GM12878 (cell line): ENCODE measurements around the gene CTNNBIP1. TPM values are rescaled to one million over a fixed set of nuclear protein-coding genes. Genes with fewer than 3 reads are reported as not detected.

Source experiments
- ATAC-seq: fragments of 200-7000 bp; cut with Tn5 transposase; 3 replicates; pipeline ENCODE4 v1.9.1; 2020; ENCODE audit warnings: mild to moderate bottlenecking, moderate library complexity
- BruUV-seq: library from RNA; stranded (reverse); fragments of 400-500 nt; replicated peaks from 2 replicates; lab custom pipeline; 2021; lab: Mats Ljungman, UMichigan
- CTCF ChIA-PET: fragments of 300-600 bp; sonication (Branson Sonifier 250); formaldehyde crosslinking; extraction: SDS; loops from one replicate; lab custom pipeline; 2021; ENCODE audit warnings: inconsistent platforms; lab: Yijun Ruan, JAX
- POLR2A ChIA-PET: fragments of 350-600 bp; formaldehyde crosslinking; extraction: SDS; loops from one replicate; lab custom pipeline; 2021; ENCODE audit warnings: inconsistent platforms; lab: Charles Lee
- RAD21 ChIA-PET: fragments of 300-600 bp; sonication (Branson Sonifier 250); formaldehyde crosslinking; loops from one replicate; lab custom pipeline; 2023; ENCODE audit warnings: antibody characterized with exemption; ENCODE audit not compliant: unreplicated experiment; lab: Charles Lee
- SMC1A ChIA-PET: fragments of 300-600 bp; sonication (Branson Sonifier 250); formaldehyde crosslinking; loops from one replicate; lab custom pipeline; 2023; ENCODE audit not compliant: unreplicated experiment, uncharacterized antibody; lab: Charles Lee
- DNase-seq: peaks from one replicate; pipeline ENCODE4 v3.0.0-alpha.2; 2011; ENCODE audit warnings: low read depth, low spot score
- FAIRE-seq: peaks from 3 replicates; lab custom pipeline; 2011; peaks lifted over from hg19 to GRCh38; lab: Jason Lieb, UNC
- H2AFZ ChIP-seq: 2 replicates; pipeline ENCODE4 v1.6.0; 2011; ENCODE audit warnings: low read depth, low read length, control low read depth; ENCODE audit not compliant: control insufficient read depth
- H3K27ac ChIP-seq: 2 replicates; pipeline ENCODE4 v1.5.1; 2011; ENCODE audit warnings: control low read depth; ENCODE audit not compliant: control insufficient read depth, insufficient read depth
- H3K27me3 ChIP-seq, 2 experiments: replicated peaks in 1 of 2; 2 replicates each; pipeline versions ENCODE4 v1.6.0 to v1.6.1; 2011; ENCODE audit warnings: low read length in 1 of 2; ENCODE audit not compliant: control insufficient read depth in 2 of 2, insufficient read depth in 2 of 2
- H3K36me3 ChIP-seq, 2 experiments: 2 replicates each; pipeline ENCODE4 v1.5.1; 2011; ENCODE audit warnings: low read length in 1 of 2; ENCODE audit not compliant: control insufficient read depth in 2 of 2, insufficient read depth in 2 of 2
- H3K4me1 ChIP-seq: 2 replicates; pipeline ENCODE4 v1.6.1; 2011; ENCODE audit warnings: mild to moderate bottlenecking, low read length, moderate library complexity, mixed read lengths; ENCODE audit not compliant: control insufficient read depth, insufficient read depth
- H3K4me2 ChIP-seq: 2 replicates; pipeline ENCODE4 v1.6.0; 2011; ENCODE audit warnings: control low read depth; ENCODE audit not compliant: control insufficient read depth, insufficient read depth
- H3K4me3 ChIP-seq: fragments of 200-600 bp; sonication (generic); 2 replicates; pipeline ENCODE4 v1.5.1; 2016
- H3K79me2 ChIP-seq: 2 replicates; pipeline ENCODE4 v1.6.0; 2011; ENCODE audit warnings: low read length; ENCODE audit not compliant: control insufficient read depth, insufficient read depth
- H3K9ac ChIP-seq: 2 replicates; pipeline ENCODE4 v1.8.0; 2011; ENCODE audit warnings: low read length, control low read depth, mixed read lengths; ENCODE audit not compliant: control insufficient read depth, insufficient read depth
- H3K9me3 ChIP-seq: replicated peaks from 3 replicates; pipeline ENCODE4 v1.5.1; 2011; ENCODE audit warnings: mild to moderate bottlenecking, low read length; ENCODE audit not compliant: control insufficient read depth, insufficient read depth
- H4K20me1 ChIP-seq: 2 replicates; pipeline ENCODE4 v1.6.0; 2011; ENCODE audit not compliant: control insufficient read depth, insufficient read depth
- E4F1 ChIP-seq: fragments of 450-650 bp; IDR thresholded peaks from 2 replicates; pipeline ENCODE4 v1.6.1; 2018; ENCODE audit warnings: borderline replicate concordance, mild to moderate bottlenecking; ENCODE audit not compliant: partially characterized antibody
- ESRRA ChIP-seq: IDR thresholded peaks from 2 replicates; pipeline ENCODE4 v1.6.1; 2012; ENCODE audit warnings: mild to moderate bottlenecking, low read length, improper control_type of control experiment
- KLF5 ChIP-seq: fragments of 450-650 bp; IDR thresholded peaks from 2 replicates; pipeline ENCODE4 v1.6.1; 2014; ENCODE audit warnings: mild to moderate bottlenecking; ENCODE audit not compliant: partially characterized antibody
- TBL1XR1 ChIP-seq: IDR thresholded peaks from 2 replicates; pipeline ENCODE4 v1.6.1; 2012; ENCODE audit warnings: low read depth, low read length, improper control_type of control experiment
- USF2 ChIP-seq: IDR thresholded peaks from 2 replicates; pipeline ENCODE4 v1.6.1; 2011; ENCODE audit warnings: low read depth, low read length, improper control_type of control experiment, borderline replicate concordance
- WGBS: methylation state at CpG from one replicate; pipeline ENCODE4 v1.1.6; 2016; ENCODE audit warnings: low lambda C conversion rate; ENCODE audit not compliant: insufficient replicate concordance, insufficient coverage; ENCODE audit errors: missing lambda C conversion rate; 5-methylcytosine and 5-hydroxymethylcytosine counted together
- in situ Hi-C: fragments of 300-500 bp; cut with MboI; formaldehyde crosslinking; loops from 9 replicates; pipeline ENCODE4 v1.14.3; 2018; ENCODE audit warnings: mixed read lengths
- intact Hi-C: fragments of 100-400 bp; cut with micrococcal nuclease; formaldehyde crosslinking; loops from one replicate; pipeline ENCODE4 v1.14.2; 2022; ENCODE audit not compliant: unreplicated experiment
- polyA plus RNA-seq, 11 experiments: library from polyadenylated mRNA; depleted of rRNA in 4 of 11; unstranded in 6 of 11; stranded (reverse) in 5 of 11; fragments of >200 nt; fragmentation: Nextera tagmentation in 4 of 11; fragmentation: Illumina TruSeq in 1 of 11; extraction: Ambion mirVana in 4 of 11; extraction: Trizol in 1 of 11; gene quantifications; 1 replicate in 1 of 11; 2 replicates in 10 of 11; pipeline versions ENCODE4 v1.2.1 to v1.2.3, GENCODE V29; 2011 to 2016; ENCODE audit warnings: inconsistent platforms in 2 of 11, missing spikeins in 2 of 11, low read depth in 1 of 11
- total RNA-seq, 4 experiments: library from RNA; depleted of rRNA in 3 of 4; stranded (reverse); fragments of >200 nt in 3 of 4; fragmentation: Illumina TruSeq in 1 of 4; extraction: Trizol in 1 of 4; gene quantifications; 2 replicates each; pipeline versions ENCODE4 v1.2.1 to v1.2.3, GENCODE V29; 2013 to 2021
- TF ChIP-seq, protein P1 (sequence below): fragments of 450-650 bp; IDR thresholded peaks from 2 replicates; pipeline ENCODE4 v1.6.1; 2018; ENCODE audit warnings: mild to moderate bottlenecking, low read depth, moderate library complexity; ENCODE audit not compliant: partially characterized antibody
- TF ChIP-seq, protein P2 (sequence below): IDR thresholded peaks from 2 replicates; pipeline ENCODE4 v1.6.1; 2012; ENCODE audit warnings: mild to moderate bottlenecking, low read depth, low read length

Gene CTNNBIP1
- total and polyA plus RNA-seq, 10 of the 15 experiments (the other 5 are each of a cell fraction or from before 2014, with no cell fraction given): 0.42 to 31.8 (median 10.8) TPM

GRCh38 chr1:9884805-9885204 is 25.3 kb downstream of the CTNNBIP1 start (continued):
- TF ChIP-seq, protein P1, sequence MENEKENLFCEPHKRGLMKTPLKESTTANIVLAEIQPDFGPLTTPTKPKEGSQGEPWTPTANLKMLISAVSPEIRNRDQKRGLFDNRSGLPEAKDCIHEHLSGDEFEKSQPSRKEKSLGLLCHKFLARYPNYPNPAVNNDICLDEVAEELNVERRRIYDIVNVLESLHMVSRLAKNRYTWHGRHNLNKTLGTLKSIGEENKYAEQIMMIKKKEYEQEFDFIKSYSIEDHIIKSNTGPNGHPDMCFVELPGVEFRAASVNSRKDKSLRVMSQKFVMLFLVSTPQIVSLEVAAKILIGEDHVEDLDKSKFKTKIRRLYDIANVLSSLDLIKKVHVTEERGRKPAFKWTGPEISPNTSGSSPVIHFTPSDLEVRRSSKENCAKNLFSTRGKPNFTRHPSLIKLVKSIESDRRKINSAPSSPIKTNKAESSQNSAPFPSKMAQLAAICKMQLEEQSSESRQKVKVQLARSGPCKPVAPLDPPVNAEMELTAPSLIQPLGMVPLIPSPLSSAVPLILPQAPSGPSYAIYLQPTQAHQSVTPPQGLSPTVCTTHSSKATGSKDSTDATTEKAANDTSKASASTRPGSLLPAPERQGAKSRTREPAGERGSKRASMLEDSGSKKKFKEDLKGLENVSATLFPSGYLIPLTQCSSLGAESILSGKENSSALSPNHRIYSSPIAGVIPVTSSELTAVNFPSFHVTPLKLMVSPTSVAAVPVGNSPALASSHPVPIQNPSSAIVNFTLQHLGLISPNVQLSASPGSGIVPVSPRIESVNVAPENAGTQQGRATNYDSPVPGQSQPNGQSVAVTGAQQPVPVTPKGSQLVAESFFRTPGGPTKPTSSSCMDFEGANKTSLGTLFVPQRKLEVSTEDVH: no peak

- Histone ChIP-seq H3K4me1 (peaks cover 8% of the 10 kb centered on the region), H4K20me1 (no peaks in the 10 kb centered on the region), H3K27me3 (no peaks in the 10 kb centered on the region), H3K9me3 (no peaks in the 10 kb centered on the region)
- intact Hi-C loops: no loop called here
- FAIRE-seq: no peak
- BruUV-seq: no TSS peak
- TF ChIP-seq TBL1XR1 (no peak), USF2 (no peak), E4F1 (no peak), ESRRA (no peak), KLF5 (no peak)
- TF ChIP-seq, protein P2, sequence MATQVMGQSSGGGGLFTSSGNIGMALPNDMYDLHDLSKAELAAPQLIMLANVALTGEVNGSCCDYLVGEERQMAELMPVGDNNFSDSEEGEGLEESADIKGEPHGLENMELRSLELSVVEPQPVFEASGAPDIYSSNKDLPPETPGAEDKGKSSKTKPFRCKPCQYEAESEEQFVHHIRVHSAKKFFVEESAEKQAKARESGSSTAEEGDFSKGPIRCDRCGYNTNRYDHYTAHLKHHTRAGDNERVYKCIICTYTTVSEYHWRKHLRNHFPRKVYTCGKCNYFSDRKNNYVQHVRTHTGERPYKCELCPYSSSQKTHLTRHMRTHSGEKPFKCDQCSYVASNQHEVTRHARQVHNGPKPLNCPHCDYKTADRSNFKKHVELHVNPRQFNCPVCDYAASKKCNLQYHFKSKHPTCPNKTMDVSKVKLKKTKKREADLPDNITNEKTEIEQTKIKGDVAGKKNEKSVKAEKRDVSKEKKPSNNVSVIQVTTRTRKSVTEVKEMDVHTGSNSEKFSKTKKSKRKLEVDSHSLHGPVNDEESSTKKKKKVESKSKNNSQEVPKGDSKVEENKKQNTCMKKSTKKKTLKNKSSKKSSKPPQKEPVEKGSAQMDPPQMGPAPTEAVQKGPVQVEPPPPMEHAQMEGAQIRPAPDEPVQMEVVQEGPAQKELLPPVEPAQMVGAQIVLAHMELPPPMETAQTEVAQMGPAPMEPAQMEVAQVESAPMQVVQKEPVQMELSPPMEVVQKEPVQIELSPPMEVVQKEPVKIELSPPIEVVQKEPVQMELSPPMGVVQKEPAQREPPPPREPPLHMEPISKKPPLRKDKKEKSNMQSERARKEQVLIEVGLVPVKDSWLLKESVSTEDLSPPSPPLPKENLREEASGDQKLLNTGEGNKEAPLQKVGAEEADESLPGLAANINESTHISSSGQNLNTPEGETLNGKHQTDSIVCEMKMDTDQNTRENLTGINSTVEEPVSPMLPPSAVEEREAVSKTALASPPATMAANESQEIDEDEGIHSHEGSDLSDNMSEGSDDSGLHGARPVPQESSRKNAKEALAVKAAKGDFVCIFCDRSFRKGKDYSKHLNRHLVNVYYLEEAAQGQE: no peak
- TF ChIP-seq, all 136 proteins: peak for 0
- H3K79me2 ChIP-seq: no peaks in the 10 kb centered on the region
- POLR2A ChIA-PET: no interaction called here
- SMC1A ChIA-PET: no interaction called here
- H3K36me3 ChIP-seq: no peaks in the 10 kb centered on the region
- H2AFZ ChIP-seq: no peak overlapping the region
- H3K4me3 ChIP-seq: no peak overlapping the region
- DNase-seq: no peak
- no peak overlapping the region for H3K9ac ChIP-seq
- in situ Hi-C loops: no loop called here
- no peak for ATAC-seq
- RAD21 ChIA-PET: no interaction called here
- no peak overlapping the region for H3K27ac ChIP-seq
- WGBS: 48% methylated on average over 11 of the region's 11 CpGs
- CTCF ChIA-PET: interaction anchor here (0.7 to 1.3 kb wide), 3 partner anchors 9 to 69 kb away, joined by 3 to 5 read pairs (median 4); no protein-coding TSS in a partner anchor
- H3K4me2 ChIP-seq: no peak overlapping the region
These were observed 26.3 kb downstream of the CTNNBIP1 start for GRCh38 chr1:9883585-9884449.
